T-helper 2 cell treated with Interferon-gamma antibody and Interleukin-4, amounts not matched to agents 5 μg/mL and 100 μg/mL, for 36 hours (primary cell): Measurements from ENCODE around the gene ANKRA2.
"Not testable (repeated sequence)": the region's sequence is repeated elsewhere in the genome, so short reads cannot be mapped to it uniquely, and the experiment has no call there.

Source experiments
- DNase-seq: peaks from one replicate; pipeline ENCODE4 v3.0.0; 2021; ENCODE audit warnings: low spot score
- H3K27ac Mint-ChIP-seq: one replicate; pipeline ENCODE4 v1.8.0; 2021; ENCODE audit warnings: mild to moderate bottlenecking, mixed read lengths
- H3K27me3 Mint-ChIP-seq: one replicate; pipeline ENCODE4 v1.8.0; 2021; ENCODE audit warnings: low read depth, mixed read lengths
- H3K36me3 Mint-ChIP-seq: one replicate; pipeline ENCODE4 v1.8.0; 2021; ENCODE audit warnings: low read depth, mixed read lengths
- H3K4me1 Mint-ChIP-seq: one replicate; pipeline ENCODE4 v1.8.0; 2021; ENCODE audit warnings: low read depth, mixed read lengths
- H3K4me3 Mint-ChIP-seq: one replicate; pipeline ENCODE4 v1.8.0; 2022; ENCODE audit warnings: mild to moderate bottlenecking, moderate library complexity, mixed read lengths
- H3K9me3 Mint-ChIP-seq: one replicate; pipeline ENCODE4 v1.8.0; 2021; ENCODE audit warnings: mixed read lengths

The ANKRA2 gene

GRCh38 chr5:73534011-73534644 lies 31.3 kb downstream of the ANKRA2 start:
- no peak for DNase-seq

DNA sequence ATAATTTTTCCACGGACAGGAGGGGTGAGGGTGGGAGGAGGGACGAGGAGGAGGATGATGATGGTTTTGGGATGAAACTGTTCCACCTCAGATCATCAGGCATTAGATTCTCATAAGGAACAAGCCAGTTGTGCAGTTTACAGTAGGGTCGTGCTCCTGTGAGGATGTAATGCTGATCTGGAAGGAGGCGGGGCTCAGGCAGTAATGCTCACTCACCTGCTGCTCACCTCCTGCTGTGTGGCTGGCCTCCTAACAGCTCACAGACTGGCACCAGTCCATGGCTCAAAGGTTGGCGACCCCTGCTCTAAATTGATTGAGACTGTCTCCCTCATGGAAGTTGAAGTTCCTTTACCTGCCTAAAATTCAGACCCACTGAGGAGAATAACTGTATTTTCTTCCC lies 33.2 kb downstream of the ANKRA2 start:
- no peak for DNase-seq
- no peaks in the 10 kb centered on the region for H3K9me3 Mint-ChIP-seq
- H3K36me3 Mint-ChIP-seq, result no peaks in the 10 kb centered on the region
- H3K4me1 Mint-ChIP-seq, result no peaks in the 10 kb centered on the region
- no peak overlapping the region for H3K4me3 Mint-ChIP-seq
- H3K27me3 Mint-ChIP-seq, result peaks cover 44% of the 10 kb centered on the region
- no peak overlapping the region for H3K27ac Mint-ChIP-seq

More at GRCh38 chr5:73534011-73534644, 31.3 kb downstream of the ANKRA2 start:
- Mint-ChIP-seq H3K4me3 (no peak overlapping the region), H3K9me3 (no peaks in the 10 kb centered on the region), H3K27me3 (peaks cover 33% of the 10 kb centered on the region), H3K36me3 (no peaks in the 10 kb centered on the region), H3K4me1 (no peaks in the 10 kb centered on the region), H3K27ac (no peak overlapping the region)

- peaks cover 43% of the 10 kb centered on the region for H3K27me3 Mint-ChIP-seq
- no peaks in the 10 kb centered on the region for H3K4me1 Mint-ChIP-seq
- DNase-seq, result no peak
- no peak overlapping the region for H3K27ac Mint-ChIP-seq
- H3K9me3 Mint-ChIP-seq, result no peaks in the 10 kb centered on the region
- H3K36me3 Mint-ChIP-seq, result no peaks in the 10 kb centered on the region
- H3K4me3 Mint-ChIP-seq, result no peak overlapping the region
Measured at GRCh38 chr5:73531356-73531755, 34.1 kb downstream of the ANKRA2 start.

GRCh38 chr5:73529081-73529480 lies 36.4 kb downstream of the ANKRA2 start:
- Mint-ChIP-seq H3K9me3 (no peaks in the 10 kb centered on the region), H3K36me3 (no peaks in the 10 kb centered on the region), H3K27ac (no peak overlapping the region), H3K27me3 (peaks cover 37% of the 10 kb centered on the region), H3K4me3 (no peak overlapping the region), H3K4me1 (no peaks in the 10 kb centered on the region)
- no peak for DNase-seq

DNA sequence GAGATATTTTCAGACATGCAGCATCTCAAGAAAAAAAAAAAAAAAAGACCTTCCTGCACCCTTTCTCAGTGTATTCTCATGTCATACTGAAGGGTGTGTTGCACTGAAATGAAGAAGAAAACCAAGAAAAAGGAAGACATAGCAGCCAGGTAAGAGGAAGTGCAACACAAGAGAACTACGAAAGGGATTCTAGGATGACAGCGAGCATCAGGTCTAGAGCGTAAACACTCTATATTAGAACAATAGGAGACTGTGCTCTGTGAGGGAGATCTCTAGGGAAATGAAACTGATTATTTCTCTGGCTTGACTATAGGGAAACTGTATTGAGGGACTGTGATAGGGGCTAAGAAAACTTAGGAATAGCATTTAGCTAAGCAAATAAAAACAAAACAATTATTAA lies 37.2 kb downstream of the ANKRA2 start:
- no peaks in the 10 kb centered on the region for H3K36me3 Mint-ChIP-seq
- H3K27me3 Mint-ChIP-seq, result peaks cover 31% of the 10 kb centered on the region
- H3K4me3 Mint-ChIP-seq, result no peak overlapping the region
- DNase-seq, result no peak
- H3K9me3 Mint-ChIP-seq, result no peaks in the 10 kb centered on the region
- no peak overlapping the region for H3K27ac Mint-ChIP-seq
- H3K4me1 Mint-ChIP-seq, result no peaks in the 10 kb centered on the region

DNA sequence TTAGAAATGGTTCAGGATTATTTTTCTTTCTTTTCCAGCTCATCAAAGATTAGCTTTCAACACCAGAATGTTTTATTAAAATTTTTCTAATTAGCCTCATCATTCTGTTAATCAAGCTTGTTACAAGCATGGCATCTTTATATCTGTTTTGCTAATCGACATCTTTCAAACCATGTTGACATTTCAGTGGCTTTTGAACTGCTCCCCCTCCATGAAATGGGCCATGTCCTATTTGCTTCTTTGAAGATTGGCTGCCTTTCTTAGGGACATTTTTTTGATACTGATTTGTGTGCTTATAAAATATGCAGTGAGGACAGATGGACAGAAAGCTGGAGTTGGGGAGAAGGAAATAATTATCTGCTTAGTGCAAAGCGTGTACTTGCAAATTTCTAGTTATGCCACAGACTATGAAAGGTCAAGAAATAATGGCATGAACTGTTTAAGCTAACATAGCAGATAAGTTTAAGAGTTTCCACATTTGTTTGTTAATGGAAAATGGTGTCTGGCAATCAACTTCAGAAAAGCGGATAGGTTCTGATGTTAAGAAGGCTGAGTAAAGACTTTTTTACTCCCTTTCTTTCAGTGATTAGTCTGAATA lies 39.7 kb downstream of the ANKRA2 start:
- no peak for DNase-seq
- Mint-ChIP-seq H3K36me3 (no peaks in the 10 kb centered on the region), H3K4me3 (no peak overlapping the region), H3K9me3 (no peaks in the 10 kb centered on the region), H3K27ac (no peak overlapping the region), H3K27me3 (peaks cover 23% of the 10 kb centered on the region), H3K4me1 (no peaks in the 10 kb centered on the region)

DNA sequence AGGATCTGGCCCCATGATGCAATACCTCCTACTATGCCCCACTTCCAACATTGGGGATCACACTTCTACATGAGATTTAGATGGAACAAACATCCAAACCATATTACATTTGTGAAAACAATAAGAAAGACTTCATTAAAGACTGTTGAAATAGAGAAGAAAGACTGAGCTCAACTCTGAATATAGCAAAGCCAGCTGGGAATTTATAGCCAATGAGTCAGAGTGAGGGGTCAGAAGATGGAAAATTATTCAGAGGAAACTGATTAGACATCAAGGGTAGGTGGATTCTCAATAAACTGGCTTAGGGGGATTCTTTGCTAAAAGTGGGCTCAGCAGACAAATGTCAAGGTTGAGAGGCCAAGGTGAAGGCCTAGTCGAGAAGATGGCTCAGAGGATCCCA lies 41.6 kb downstream of the ANKRA2 start:
- no peak for DNase-seq
- H3K36me3 Mint-ChIP-seq, result no peaks in the 10 kb centered on the region
- no peak overlapping the region for H3K4me3 Mint-ChIP-seq
- peaks cover 7% of the 10 kb centered on the region for H3K4me1 Mint-ChIP-seq
- H3K27me3 Mint-ChIP-seq, result peaks cover 13% of the 10 kb centered on the region
- no peak overlapping the region for H3K27ac Mint-ChIP-seq
- no peaks in the 10 kb centered on the region for H3K9me3 Mint-ChIP-seq

DNA sequence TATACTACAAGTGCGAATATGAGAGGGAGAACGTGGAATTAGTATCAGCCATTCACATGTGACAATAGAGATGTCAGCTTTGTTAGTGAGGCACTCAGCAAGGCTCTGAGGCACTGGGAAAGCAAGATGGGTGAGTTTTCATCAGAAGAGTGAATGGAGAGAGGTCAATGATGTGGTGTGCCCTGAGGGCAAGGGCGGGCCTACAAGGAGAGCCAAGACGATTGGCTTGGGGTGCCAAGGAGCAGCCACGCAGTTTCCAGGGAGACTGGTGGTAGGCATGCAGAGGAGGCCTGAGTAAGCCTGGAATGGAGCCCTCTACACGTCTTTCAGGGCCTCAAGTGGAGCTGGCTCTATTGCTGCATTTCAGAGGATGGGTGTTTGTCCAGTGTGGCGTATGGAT lies 42.5 kb downstream of the ANKRA2 start:
- no peaks in the 10 kb centered on the region for H3K9me3 Mint-ChIP-seq
- no peak overlapping the region for H3K27ac Mint-ChIP-seq
- no peaks in the 10 kb centered on the region for H3K36me3 Mint-ChIP-seq
- DNase-seq, result no peak
- H3K4me3 Mint-ChIP-seq, result no peak overlapping the region
- H3K4me1 Mint-ChIP-seq, result peaks cover 7% of the 10 kb centered on the region
- peaks cover 8% of the 10 kb centered on the region for H3K27me3 Mint-ChIP-seq

- Mint-ChIP-seq H3K4me1 (peaks cover 7% of the 10 kb centered on the region), H3K36me3 (no peaks in the 10 kb centered on the region), H3K9me3 (no peaks in the 10 kb centered on the region), H3K27me3 (no peaks in the 10 kb centered on the region), H3K4me3 (peak overlapping the region; percentile 51), H3K27ac (peak overlapping the region; percentile 50)
- peak; percentile 70 for DNase-seq
Measured at GRCh38 chr5:73519531-73520283, 45.7 kb downstream of the ANKRA2 start.

- no peaks in the 10 kb centered on the region for H3K27me3 Mint-ChIP-seq
- no peak overlapping the region for H3K4me3 Mint-ChIP-seq
- H3K4me1 Mint-ChIP-seq, result peaks cover 7% of the 10 kb centered on the region
- no peak overlapping the region for H3K27ac Mint-ChIP-seq
- no peaks in the 10 kb centered on the region for H3K9me3 Mint-ChIP-seq
- no peak for DNase-seq
- no peaks in the 10 kb centered on the region for H3K36me3 Mint-ChIP-seq
Measured at GRCh38 chr5:73515232-73515631, 50.2 kb downstream of the ANKRA2 start.

GRCh38 chr5:73514418-73514817 lies 51.0 kb downstream of the ANKRA2 start:
- H3K4me3 Mint-ChIP-seq, result no peak overlapping the region
- no peaks in the 10 kb centered on the region for H3K27me3 Mint-ChIP-seq
- no peak overlapping the region for H3K27ac Mint-ChIP-seq
- no peak for DNase-seq
- H3K36me3 Mint-ChIP-seq, result no peaks in the 10 kb centered on the region
- H3K4me1 Mint-ChIP-seq, result peaks cover 2% of the 10 kb centered on the region
- H3K9me3 Mint-ChIP-seq, result no peaks in the 10 kb centered on the region

DNA sequence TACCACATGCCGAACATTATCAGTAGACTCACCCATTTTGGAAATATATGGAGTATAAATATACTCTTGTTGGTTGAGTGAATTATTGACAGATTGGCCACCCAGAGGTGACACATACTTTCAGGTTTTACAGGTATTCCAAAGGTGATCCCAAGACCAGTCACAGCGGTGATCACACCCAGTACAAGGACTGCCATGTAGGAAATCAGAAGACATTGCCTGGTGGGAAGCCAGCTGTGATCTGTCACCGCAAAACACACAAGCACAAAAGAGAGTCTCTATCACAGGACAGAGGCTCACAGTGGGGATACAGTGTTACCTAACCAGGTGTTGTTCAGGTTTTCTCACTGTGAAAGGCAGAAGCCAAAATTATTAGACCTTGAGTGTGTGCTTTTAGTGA lies 51.4 kb downstream of the ANKRA2 start:
- no peaks in the 10 kb centered on the region for H3K9me3 Mint-ChIP-seq
- DNase-seq, result no peak
- no peaks in the 10 kb centered on the region for H3K36me3 Mint-ChIP-seq
- H3K4me1 Mint-ChIP-seq, result no peaks in the 10 kb centered on the region
- H3K27ac Mint-ChIP-seq, result no peak overlapping the region
- no peak overlapping the region for H3K4me3 Mint-ChIP-seq
- no peaks in the 10 kb centered on the region for H3K27me3 Mint-ChIP-seq

GRCh38 chr5:73508521-73508920 lies 56.9 kb downstream of the ANKRA2 start:
- peaks cover 19% of the 10 kb centered on the region for H3K36me3 Mint-ChIP-seq
- not testable (repeated sequence) for H3K4me3 Mint-ChIP-seq, H3K27ac Mint-ChIP-seq, DNase-seq, H3K27me3 Mint-ChIP-seq, H3K4me1 Mint-ChIP-seq, H3K9me3 Mint-ChIP-seq

GRCh38 chr5:73507062-73507461 lies 58.4 kb downstream of the ANKRA2 start:
- Mint-ChIP-seq H3K4me1 (peaks cover 5% of the 10 kb centered on the region), H3K36me3 (peaks cover 33% of the 10 kb centered on the region), H3K4me3 (no peak overlapping the region), H3K9me3 (no peaks in the 10 kb centered on the region), H3K27me3 (no peaks in the 10 kb centered on the region), H3K27ac (no peak overlapping the region)
- DNase-seq, result no peak
